Measurements from ENCODE around the gene AFF4. TPM values are rescaled to one million over a fixed set of nuclear protein-coding genes. Genes with fewer than 3 reads are reported as not detected.
A peak's percentile ranks its signal among the peaks of the same experiment; 100 is the strongest.

The AFF4 gene
- total RNA-seq, 4 donors from 2014 or later: 66.1 to 122 (median 85.1) TPM

GRCh38 chr5:132838516-132839282 lies 124.7 kb downstream of the AFF4 start:
- 45% methylated on average over 3 of the region's 3 CpGs; no CpG with 5 or more reads in 1 of the 2 donors for WGBS, 2 donors (ENCODE audit: low coverage in 1 of 2)
- intact Hi-C loops (cut with DNase I; ENCODE audit: low total_unique reads): no loop called here
- Histone ChIP-seq H3K27ac (peak overlapping the region; percentile 86 to 92 (median 88)), H3K4me3 (no peak overlapping the region), H3K4me1 (peaks cover 14 to 55% (median 42%) of the 10 kb centered on the region in 4 donors), H3K36me3 (no peaks in the 10 kb centered on the region), H3K9me3 (no peaks in the 10 kb centered on the region), H3K27me3 (no peaks in the 10 kb centered on the region)
- DNase-seq: no peak
- no peak for TF ChIP-seq EP300 (IDR thresholded peaks at IDR 0.05; ENCODE audit: low read depth)
- TF ChIP-seq POLR2AphosphoS5 (IDR thresholded peaks at IDR 0.05): no peak
- TF ChIP-seq POLR2A (IDR thresholded peaks at IDR 0.05): no peak
- no peak for TF ChIP-seq CTCF (IDR thresholded peaks at IDR 0.05)
- in situ Hi-C loops (cut with MboI; ENCODE audit: low pct_ligation_motif_present in 1 of 4, low pct_unique_long_range_greater_than_20kb in 1 of 4, low sequenced_read_pairs in 3 of 4): loop anchor here in 2 of 4 donors (10.0 to 25.0 kb wide), 2 partner anchors 46 to 451 kb away; no protein-coding TSS in a partner anchor

GRCh38 chr5:132837868-132838267 lies 125.6 kb downstream of the AFF4 start:
- no peak overlapping the region for H3K4me3 ChIP-seq
- H3K9me3 ChIP-seq: no peaks in the 10 kb centered on the region
- H3K27ac ChIP-seq: peak overlapping the region; percentile 86 to 92 (median 88)
- DNase-seq: peak; percentile 80
- 41 to 45% methylated on average over 2 of the region's 2 CpGs for WGBS, 2 donors (ENCODE audit: low coverage in 1 of 2)
- peaks cover 14 to 55% (median 42%) of the 10 kb centered on the region in 4 donors for H3K4me1 ChIP-seq
- no peaks in the 10 kb centered on the region for H3K27me3 ChIP-seq
- in situ Hi-C loops (cut with MboI; ENCODE audit: low pct_ligation_motif_present in 1 of 4, low pct_unique_long_range_greater_than_20kb in 1 of 4, low sequenced_read_pairs in 3 of 4): loop anchor here in 2 of 4 donors (10.0 to 25.0 kb wide), 2 partner anchors 47 to 451 kb away; no protein-coding TSS in a partner anchor
- intact Hi-C loops (cut with DNase I; ENCODE audit: low total_unique reads): no loop called here
- H3K36me3 ChIP-seq: no peaks in the 10 kb centered on the region
- peak; percentile 82 for TF ChIP-seq POLR2A (IDR thresholded peaks at IDR 0.05)
- no peak for TF ChIP-seq CTCF (IDR thresholded peaks at IDR 0.05)
- peak in 2 of 3 donors; percentile 77 to 85 for TF ChIP-seq POLR2AphosphoS5 (IDR thresholded peaks at IDR 0.05)

DNA sequence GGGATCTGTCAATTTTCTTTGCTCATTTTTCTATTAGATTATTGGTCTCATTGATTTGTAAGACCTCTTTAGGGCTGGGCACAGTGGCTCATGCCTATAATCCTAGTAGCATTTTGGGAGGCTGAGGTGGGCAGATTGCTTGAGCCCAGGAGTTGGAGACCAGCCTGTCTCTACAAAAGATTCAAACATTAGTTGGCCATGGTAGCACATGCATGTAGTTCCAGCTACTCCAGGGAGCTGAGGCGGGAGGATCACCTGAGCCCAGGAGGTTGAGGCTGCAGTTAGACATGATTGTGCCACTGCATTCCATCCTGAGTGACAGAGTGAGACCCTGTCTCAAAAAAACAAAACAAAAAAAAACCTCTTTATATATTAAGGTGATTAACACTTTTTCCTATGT lies 126.6 kb downstream of the AFF4 start:
- H3K4me3 ChIP-seq: no peak overlapping the region
- H3K27me3 ChIP-seq: no peaks in the 10 kb centered on the region
- no peaks in the 10 kb centered on the region for H3K9me3 ChIP-seq
- intact Hi-C loops (cut with DNase I; ENCODE audit: low total_unique reads) (no loop called here), in situ Hi-C loops (cut with MboI; ENCODE audit: low pct_ligation_motif_present in 1 of 4, low pct_unique_long_range_greater_than_20kb in 1 of 4, low sequenced_read_pairs in 3 of 4) (loop anchor here in 2 of 4 donors (10.0 to 25.0 kb wide), 2 partner anchors 48 to 450 kb away; no protein-coding TSS in a partner anchor)
- TF ChIP-seq EP300 (IDR thresholded peaks at IDR 0.05; ENCODE audit: low read depth): no peak
- TF ChIP-seq POLR2AphosphoS5 (IDR thresholded peaks at IDR 0.05): no peak
- TF ChIP-seq CTCF (IDR thresholded peaks at IDR 0.05): no peak
- TF ChIP-seq POLR2A (IDR thresholded peaks at IDR 0.05): no peak
- no peaks in the 10 kb centered on the region for H3K36me3 ChIP-seq
- H3K27ac ChIP-seq: peak overlapping the region; percentile 86 to 92 (median 88)
- 86% methylated on average over 1 of the region's 1 CpG; no CpG with 5 or more reads in 1 of the 2 donors for WGBS, 2 donors (ENCODE audit: low coverage in 1 of 2)
- DNase-seq: no peak
- H3K4me1 ChIP-seq: peaks cover 14 to 55% (median 42%) of the 10 kb centered on the region in 4 donors

GRCh38 chr5:132834057-132834456 lies 129.4 kb downstream of the AFF4 start:
- peaks cover 8 to 50% (median 40%) of the 10 kb centered on the region in 4 donors for H3K4me1 ChIP-seq
- no peak overlapping the region for H3K4me3 ChIP-seq
- TF ChIP-seq CTCF (IDR thresholded peaks at IDR 0.05) (no peak), EP300 (IDR thresholded peaks at IDR 0.05; ENCODE audit: low read depth) (no peak), POLR2A (IDR thresholded peaks at IDR 0.05) (no peak), POLR2AphosphoS5 (IDR thresholded peaks at IDR 0.05) (no peak)
- WGBS, 2 donors (ENCODE audit: low coverage in 1 of 2): 94 to 97% methylated on average over 3 of the region's 3 CpGs
- H3K9me3 ChIP-seq: no peaks in the 10 kb centered on the region
- DNase-seq: no peak
- no peaks in the 10 kb centered on the region for H3K36me3 ChIP-seq
- intact Hi-C loops (cut with DNase I; ENCODE audit: low total_unique reads) (no loop called here), in situ Hi-C loops (cut with MboI; ENCODE audit: low pct_ligation_motif_present in 1 of 4, low pct_unique_long_range_greater_than_20kb in 1 of 4, low sequenced_read_pairs in 3 of 4) (loop anchor here in 2 of 4 donors (10.0 to 25.0 kb wide), 2 partner anchors 51 to 447 kb away; no protein-coding TSS in a partner anchor)
- H3K27me3 ChIP-seq: no peaks in the 10 kb centered on the region
- H3K27ac ChIP-seq: no peak overlapping the region

Measured in transverse colon (tissue), 4 donors.